Glomerular endothelial cell (primary cell): ENCODE results near the gene SALL3. TPM values are rescaled to one million over a fixed set of nuclear protein-coding genes. Genes with fewer than 3 reads are reported as not detected.

Experiments
- DNase-seq: peaks from one replicate; pipeline ENCODE4 v3.0.0-alpha.2; 2011; ENCODE audit warnings: low read depth, low spot score; ENCODE audit errors: extremely low read depth
- total RNA-seq: library from RNA; depleted of rRNA; stranded (reverse); fragments of >200 nt; gene quantifications from 2 replicates; pipeline ENCODE4 v1.2.3, GENCODE V29; 2015

SALL3 gene
- total RNA-seq, 1 donor from 2014 or later: 0.41 TPM

DNA sequence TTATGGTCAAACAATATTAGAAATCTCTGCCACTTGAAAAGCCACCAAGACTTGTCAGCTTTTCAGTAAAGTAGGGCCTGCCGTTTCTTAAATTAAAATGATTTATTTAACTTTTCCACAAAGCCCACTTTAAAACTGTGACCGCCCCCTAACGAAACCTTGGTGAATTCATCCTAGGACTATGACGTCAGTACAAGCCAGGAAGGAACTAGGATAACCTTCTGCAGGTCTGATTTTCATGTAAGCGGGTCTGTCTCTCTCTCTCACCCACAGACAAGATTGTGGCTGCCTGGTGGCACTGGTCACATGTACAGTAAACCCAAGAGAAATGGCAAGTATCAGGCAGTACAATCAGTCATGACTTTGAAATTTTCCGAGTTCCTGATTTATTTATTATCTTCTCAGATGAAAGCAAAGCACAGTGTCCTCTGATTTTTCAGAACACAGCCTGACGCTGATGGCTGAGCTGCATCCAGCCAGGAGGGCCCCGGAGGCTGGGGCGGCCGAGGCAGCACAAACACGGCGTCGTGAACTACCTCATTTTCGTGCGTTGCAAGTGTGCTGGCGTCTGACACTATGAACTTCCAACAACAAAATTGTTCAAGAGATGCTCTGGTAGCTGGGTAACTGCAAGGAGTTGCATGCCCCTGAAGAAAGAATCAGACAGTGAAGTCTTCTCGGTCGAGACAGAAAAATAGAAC, 18.9 kb downstream of the SALL3 start:
- no peak for DNase-seq

DNA sequence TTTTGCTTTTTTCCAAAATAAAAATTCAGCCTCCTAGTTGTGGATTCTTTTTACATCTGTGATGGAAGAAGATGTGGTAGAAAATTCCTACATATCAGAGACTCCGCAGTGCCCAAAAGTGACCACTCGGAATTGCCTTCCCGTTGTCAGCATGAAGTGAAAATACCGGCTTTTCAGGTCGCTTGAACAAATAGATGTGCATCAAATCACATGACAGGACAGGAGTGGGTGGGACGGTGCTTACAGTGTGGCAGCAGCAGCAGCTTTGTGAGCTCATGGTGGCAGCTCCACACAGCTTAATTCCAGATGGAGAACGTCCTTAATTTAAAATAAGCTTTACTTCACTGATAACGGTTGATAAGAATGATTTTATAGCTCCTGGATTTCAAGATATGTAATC, 20.3 kb downstream of the SALL3 start:
- no peak for DNase-seq

DNA sequence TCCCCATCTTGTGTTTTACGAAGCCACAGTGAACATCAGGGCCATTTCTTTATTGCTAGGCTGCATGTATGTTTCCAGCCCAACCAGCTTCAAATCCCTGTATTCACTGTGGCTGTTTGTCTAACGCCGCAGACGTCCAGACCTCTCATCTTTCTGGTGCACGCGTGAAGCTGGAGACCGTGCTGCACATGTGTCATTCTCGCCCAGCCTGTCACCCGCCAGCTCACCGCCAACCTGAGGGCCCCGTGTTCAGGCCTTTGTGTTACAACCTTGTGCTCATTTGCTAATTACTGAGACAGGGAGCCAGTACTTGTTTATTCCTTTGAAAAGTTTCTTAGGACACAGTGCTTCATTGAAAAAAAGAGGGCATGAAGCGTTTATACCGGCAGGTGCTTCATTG, 21.4 kb downstream of the SALL3 start:
- DNase-seq: no peak

DNA sequence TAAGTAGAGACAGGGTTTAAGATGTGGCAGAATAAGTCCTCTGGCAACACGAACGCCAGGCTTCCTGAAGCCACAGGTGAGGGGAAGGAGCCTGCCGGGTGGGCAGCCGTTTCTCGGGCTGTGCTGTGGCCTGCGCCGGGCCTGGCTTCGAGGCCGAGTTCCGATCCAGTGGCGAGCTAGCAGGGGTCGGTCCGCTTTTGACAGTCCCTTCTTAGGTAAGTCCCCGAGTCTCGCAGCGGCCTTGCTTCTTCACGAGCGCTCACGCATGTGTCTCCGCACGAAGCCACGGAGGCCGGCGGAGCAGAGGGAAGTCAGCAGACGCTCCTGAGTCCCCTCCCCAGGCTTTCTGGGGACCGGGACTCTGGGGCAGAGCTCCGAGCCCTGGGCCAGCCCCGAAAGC, 26.0 kb downstream of the SALL3 start:
- no peak for DNase-seq

DNA sequence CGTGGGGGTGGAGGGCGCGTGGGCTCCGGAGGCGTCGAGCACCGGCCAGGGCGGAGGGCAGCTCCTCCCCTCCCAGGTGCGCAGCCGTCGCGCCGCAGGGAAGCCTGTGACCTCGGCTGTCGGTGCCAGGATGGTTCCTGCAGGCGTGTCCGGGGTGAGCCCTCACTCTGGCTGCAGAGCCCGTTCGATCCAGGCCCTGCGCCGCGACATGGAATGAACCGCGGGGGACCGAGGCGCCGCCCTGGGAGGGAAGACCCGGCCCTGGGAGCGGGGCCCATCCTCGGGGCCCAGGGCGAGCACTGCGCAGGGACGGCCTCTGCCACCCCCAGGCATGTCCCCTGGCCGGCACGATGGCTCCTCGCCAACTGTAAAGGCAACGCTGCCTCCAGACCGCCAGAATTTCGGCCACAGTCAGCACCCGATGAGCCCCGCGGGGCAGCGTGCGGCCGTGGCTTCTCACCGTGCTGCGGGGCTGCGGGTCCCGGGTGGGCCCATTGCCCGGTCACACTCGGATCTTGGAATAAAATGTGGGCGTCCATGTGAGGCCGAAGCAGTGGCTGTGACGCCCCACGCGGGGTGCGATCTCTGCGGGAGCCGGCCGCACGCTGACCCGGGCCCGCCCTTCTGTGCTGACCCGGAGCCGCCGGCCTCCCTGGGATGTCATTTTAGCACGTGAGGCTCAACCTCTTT, 26.6 kb downstream of the SALL3 start:
- no peak for DNase-seq

GRCh38 chr18:79007440-79007839, 27.8 kb downstream of the SALL3 start:
- DNase-seq: no peak

DNA sequence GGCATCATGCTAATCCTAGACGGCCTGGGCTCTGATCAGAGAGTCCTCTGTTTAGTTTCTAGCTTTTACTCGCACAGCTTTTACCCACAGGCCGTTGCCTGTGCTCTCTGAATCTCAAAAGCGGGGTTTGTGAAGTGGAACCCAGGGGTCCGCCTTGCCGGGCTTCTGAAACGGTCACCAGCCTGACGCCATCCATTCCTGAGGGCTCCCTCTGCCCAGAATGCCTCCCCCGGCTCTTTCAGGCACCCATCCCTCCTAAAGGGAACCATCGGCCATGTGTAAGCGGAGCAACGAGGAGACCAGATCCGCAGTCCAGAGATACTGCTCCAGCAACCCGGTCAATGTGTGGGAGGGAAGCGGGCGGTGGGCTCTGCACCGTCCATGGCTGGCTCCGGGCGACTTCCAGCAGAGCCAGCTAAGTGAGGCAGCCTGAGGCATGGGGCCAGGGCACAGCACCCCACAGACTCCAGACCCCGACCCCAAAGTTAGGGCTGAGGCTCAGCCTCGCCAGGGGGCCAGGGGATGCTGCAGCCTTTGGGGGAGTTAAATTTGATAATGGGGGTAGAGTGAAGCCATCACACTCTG, 28.8 kb downstream of the SALL3 start:
- DNase-seq: no peak

GRCh38 chr18:79010802-79011201, 31.2 kb downstream of the SALL3 start:
- DNase-seq: no peak

DNA sequence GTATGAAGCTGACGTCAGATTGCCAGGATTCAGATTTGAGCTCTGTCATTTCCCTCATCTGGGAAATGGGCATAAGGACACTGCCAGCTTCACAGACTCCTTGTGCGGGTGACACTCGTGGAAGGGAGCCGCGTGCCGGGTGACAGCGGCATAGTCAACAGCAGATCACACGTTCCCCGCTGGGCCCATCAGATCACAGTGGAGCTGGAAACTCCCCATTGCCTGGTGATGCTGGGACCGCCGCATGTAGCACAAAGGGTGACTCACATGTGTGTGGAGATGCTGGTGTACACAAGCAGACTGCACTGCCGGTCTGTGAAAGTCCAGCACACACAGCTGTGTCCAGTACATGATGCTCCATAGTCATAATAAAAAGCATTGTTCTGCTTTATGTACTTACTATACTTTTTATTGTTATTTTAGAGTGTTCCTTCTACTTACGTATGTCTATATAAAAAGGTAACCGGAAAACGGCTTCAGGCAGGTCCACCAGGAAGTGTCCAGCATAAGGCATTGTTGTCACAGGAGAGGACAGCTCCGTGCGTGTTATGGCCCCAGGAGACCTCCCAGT, 31.8 kb downstream of the SALL3 start:
- DNase-seq: no peak

GRCh38 chr18:79013869-79014268, 34.3 kb downstream of the SALL3 start:
- DNase-seq: no peak

DNA sequence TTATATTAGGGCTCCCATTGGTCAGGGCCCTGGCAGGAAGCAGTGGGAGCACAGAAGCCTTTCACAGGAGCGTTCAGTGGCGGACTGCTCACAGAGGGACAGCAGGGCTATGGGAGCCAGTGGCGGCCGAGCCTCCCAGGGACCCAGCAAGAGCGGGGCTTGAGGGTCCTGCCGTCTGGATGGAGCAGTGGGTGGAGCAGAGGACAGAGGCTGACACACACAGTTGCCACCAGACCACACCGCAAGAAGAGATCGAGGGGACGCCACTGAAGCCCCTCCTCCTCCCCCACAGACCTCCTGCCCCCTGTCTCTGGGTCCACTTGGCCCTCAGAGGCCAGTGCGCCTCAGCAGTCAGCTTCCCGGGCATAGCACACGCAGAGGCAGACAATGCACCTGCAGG, 39.3 kb downstream of the SALL3 start:
- DNase-seq: no peak

GRCh38 chr18:79019881-79020280, 40.3 kb downstream of the SALL3 start:
- no peak for DNase-seq

- no peak for DNase-seq
Measured at GRCh38 chr18:79022603-79023002, 43.0 kb downstream of the SALL3 start.

- no peak for DNase-seq
Measured at GRCh38 chr18:79026491-79026890, 46.9 kb downstream of the SALL3 start.

GRCh38 chr18:79030680-79031079, 51.1 kb downstream of the SALL3 start:
- DNase-seq: no peak

DNA sequence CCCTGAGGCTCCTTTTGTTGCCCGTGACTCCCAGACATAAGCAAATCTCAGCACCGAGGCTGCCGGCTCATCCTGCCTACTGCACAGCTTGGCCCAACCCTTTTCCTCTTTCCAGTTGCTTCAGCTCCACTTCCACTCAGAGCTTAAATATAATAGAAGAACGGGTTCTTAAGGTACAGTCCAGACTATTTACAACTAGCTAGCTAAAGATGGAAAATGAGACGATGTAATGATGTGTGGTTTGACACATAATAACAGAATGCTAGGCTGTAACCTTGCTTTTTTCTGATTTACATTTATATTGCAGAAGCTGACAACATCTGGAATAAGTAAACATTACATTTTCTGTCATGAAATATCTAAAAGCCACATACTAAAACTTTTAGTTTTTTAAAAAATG, 62.7 kb downstream of the SALL3 start:
- DNase-seq: no peak

- no peak for DNase-seq
Measured at GRCh38 chr18:79043288-79043687, 63.7 kb downstream of the SALL3 start.

DNA sequence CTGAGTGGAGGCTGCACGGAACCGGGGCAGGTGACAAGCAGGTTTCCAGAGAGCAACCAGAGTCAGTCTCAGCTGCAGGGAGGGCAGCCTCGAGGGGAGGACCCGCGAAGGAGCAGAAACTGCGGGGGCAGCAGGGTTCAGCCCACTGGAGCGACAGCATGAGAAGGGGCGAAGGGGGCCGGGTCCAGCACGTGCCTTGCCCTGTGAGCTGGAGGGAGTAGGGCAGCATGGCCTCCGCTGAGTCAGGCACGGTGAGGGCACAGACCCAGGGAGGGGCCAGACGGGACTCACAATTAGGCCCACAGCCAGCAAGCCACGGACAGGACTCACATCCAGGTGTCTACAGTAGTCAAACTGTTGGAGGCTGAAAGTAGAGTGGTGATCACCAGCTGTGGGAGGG, 66.9 kb downstream of the SALL3 start:
- DNase-seq: no peak

GRCh38 chr18:79047556-79048244, 68.1 kb downstream of the SALL3 start:
- DNase-seq: no peak

- DNase-seq: no peak
Measured at GRCh38 chr18:79048245-79048632, 68.6 kb downstream of the SALL3 start.

- no peak for DNase-seq
Measured at GRCh38 chr18:79049506-79049905, 69.9 kb downstream of the SALL3 start.
